Nephron (organoid): Measurements from ENCODE around the gene CACNA1C.

Experiments
- H3K27ac Mint-ChIP-seq, 3 experiments: 2 replicates each; pipeline ENCODE4 v1.8.0; 2020; ENCODE audit warnings: mixed read lengths in 3 of 3, mild to moderate bottlenecking in 2 of 3, moderate library complexity in 1 of 3
- H3K27me3 Mint-ChIP-seq: 2 replicates; pipeline ENCODE4 v1.8.0; 2021; ENCODE audit warnings: low read depth, mild to moderate bottlenecking, moderate library complexity, mixed read lengths
- H3K36me3 Mint-ChIP-seq: 2 replicates; pipeline ENCODE4 v1.8.0; 2020; ENCODE audit warnings: low read depth, mixed read lengths
- H3K4me1 Mint-ChIP-seq: 2 replicates; pipeline ENCODE4 v1.8.0; 2020; ENCODE audit warnings: mixed read lengths
- H3K4me3 Mint-ChIP-seq, 3 experiments: 2 replicates each; pipeline ENCODE4 v1.8.0; 2020; ENCODE audit warnings: mild to moderate bottlenecking in 3 of 3, mixed read lengths in 3 of 3, moderate library complexity in 2 of 3
- H3K9me3 Mint-ChIP-seq: 2 replicates; pipeline ENCODE4 v1.8.0; 2020; ENCODE audit warnings: mixed read lengths
- TF ChIP-seq, protein P1 (sequence below), 3 experiments: fragments of 200-600 bp; sonication (generic); IDR thresholded peaks; one replicate each; pipeline ENCODE4 v1.5.0; 2021; ENCODE audit warnings: antibody characterized with exemption in 3 of 3; ENCODE audit not compliant: unreplicated experiment in 3 of 3

Gene CACNA1C

DNA sequence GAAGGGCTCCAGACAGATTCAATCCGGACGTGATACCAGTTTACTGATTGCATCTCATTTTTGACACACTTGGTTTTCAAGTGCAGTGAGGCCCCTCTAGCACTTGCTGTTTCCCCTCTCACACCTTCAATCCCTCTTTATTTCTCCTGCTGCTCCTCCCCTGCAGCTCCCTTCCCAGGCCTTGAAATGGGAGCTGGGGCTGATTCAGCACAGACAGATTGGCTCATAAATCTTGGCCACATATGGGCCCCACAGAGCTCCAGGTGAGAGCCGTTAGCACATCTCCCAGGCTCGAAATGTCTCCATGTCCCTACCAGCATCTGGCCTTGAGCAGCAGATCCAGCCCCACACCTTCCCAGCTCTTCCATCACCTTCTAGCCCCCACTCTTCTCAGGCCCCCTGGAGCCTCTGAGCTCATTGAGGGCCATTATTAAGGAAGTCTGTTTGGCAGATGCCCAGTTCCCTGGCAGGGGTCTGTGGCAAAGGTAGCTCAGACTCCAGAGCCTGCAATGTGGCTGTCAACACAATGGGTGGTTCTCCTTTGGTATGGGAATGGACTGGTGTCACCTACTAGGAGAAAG is 521.7 kb downstream of the CACNA1C start:
- no peaks in the 10 kb centered on the region for H3K36me3 Mint-ChIP-seq
- H3K4me1 Mint-ChIP-seq: peaks cover 17% of the 10 kb centered on the region
- H3K9me3 Mint-ChIP-seq: no peaks in the 10 kb centered on the region
- H3K27ac Mint-ChIP-seq: no peak overlapping the region
- TF ChIP-seq, protein P1, sequence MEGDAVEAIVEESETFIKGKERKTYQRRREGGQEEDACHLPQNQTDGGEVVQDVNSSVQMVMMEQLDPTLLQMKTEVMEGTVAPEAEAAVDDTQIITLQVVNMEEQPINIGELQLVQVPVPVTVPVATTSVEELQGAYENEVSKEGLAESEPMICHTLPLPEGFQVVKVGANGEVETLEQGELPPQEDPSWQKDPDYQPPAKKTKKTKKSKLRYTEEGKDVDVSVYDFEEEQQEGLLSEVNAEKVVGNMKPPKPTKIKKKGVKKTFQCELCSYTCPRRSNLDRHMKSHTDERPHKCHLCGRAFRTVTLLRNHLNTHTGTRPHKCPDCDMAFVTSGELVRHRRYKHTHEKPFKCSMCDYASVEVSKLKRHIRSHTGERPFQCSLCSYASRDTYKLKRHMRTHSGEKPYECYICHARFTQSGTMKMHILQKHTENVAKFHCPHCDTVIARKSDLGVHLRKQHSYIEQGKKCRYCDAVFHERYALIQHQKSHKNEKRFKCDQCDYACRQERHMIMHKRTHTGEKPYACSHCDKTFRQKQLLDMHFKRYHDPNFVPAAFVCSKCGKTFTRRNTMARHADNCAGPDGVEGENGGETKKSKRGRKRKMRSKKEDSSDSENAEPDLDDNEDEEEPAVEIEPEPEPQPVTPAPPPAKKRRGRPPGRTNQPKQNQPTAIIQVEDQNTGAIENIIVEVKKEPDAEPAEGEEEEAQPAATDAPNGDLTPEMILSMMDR (IDR thresholded peaks at IDR 0.05; ENCODE audit: unreplicated experiment in 3 of 3): no peak
- H3K27me3 Mint-ChIP-seq: peaks cover 19% of the 10 kb centered on the region
- H3K4me3 Mint-ChIP-seq: no peak overlapping the region

DNA sequence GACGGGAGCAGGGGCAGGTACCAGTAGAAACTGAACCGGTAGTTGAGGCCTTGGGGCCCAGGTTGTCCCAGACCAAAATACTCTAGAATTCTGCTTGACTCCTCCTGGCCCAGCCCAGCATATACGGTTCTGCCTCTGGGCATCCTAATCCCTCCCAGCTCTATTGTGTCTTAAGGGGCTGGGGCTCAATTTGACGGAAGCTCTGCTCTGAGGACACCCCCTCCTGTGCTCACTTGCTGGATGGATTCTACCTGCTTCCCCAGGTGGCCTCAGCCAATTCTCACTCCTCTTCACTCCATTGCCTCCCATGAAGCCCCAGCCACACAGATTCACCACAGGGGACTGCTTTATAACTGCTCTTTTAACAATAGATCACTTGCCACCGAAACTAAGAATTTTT is 522.5 kb downstream of the CACNA1C start:
- H3K27ac Mint-ChIP-seq: no peak overlapping the region
- H3K27me3 Mint-ChIP-seq: peaks cover 19% of the 10 kb centered on the region
- H3K4me1 Mint-ChIP-seq: peaks cover 17% of the 10 kb centered on the region
- no peak overlapping the region for H3K4me3 Mint-ChIP-seq
- TF ChIP-seq, protein P1 (IDR thresholded peaks at IDR 0.05; ENCODE audit: unreplicated experiment in 3 of 3): no peak
- H3K36me3 Mint-ChIP-seq: no peaks in the 10 kb centered on the region
- H3K9me3 Mint-ChIP-seq: no peaks in the 10 kb centered on the region

DNA sequence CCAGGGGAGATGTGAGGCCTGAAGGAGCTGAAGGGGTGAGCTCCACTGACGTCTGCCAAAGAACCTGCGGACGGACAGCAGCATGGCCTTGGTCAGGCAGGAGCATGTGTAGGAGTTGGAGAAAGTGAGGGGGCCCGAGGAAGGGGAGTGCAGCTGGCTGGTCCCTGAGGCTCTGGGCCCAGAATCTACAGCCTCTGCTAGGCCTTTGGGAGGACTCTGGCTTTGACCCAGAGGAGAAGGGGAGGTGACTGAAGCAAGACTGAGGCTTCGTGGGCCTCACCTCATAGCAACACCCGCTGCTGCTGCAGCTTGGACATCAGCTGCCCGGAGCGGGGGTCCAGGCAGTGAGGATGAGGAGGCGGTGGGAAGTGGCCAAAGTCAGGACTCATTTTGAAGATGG is 525.4 kb downstream of the CACNA1C start:
- Mint-ChIP-seq H3K9me3 (no peaks in the 10 kb centered on the region), H3K4me1 (peaks cover 20% of the 10 kb centered on the region), H3K4me3 (peak overlapping the region in 1 of 3 experiments; percentile 36), H3K27me3 (peaks cover 38% of the 10 kb centered on the region), H3K36me3 (no peaks in the 10 kb centered on the region), H3K27ac (peak overlapping the region in 2 of 3 experiments; percentile 43 to 87)
- TF ChIP-seq, protein P1 (IDR thresholded peaks at IDR 0.05; ENCODE audit: unreplicated experiment in 3 of 3): no peak

DNA sequence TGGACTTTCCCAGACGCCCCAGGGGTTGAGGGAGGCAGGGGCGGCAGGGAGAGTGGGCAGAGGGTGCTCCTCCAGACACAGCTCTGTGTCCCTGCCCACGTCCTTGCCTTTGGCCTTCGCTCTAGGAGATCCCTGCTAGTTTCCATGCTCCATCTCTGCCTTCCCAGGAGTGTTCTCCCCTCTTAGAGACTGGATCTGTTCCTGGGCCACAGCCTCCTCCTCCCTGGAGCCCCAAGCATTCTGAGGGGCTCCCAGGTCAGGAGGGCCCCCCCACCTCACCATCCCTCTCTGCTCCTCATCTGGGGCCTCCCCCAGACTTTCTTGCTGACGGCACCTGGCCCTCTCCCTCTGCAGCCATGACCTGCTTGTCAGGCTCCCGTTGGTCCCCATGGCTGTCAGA is 526.0 kb downstream of the CACNA1C start:
- TF ChIP-seq, protein P1 (IDR thresholded peaks at IDR 0.05; ENCODE audit: unreplicated experiment in 3 of 3): no peak
- Mint-ChIP-seq H3K9me3 (no peaks in the 10 kb centered on the region), H3K4me3 (no peak overlapping the region), H3K36me3 (no peaks in the 10 kb centered on the region), H3K27ac (peak overlapping the region in 1 of 3 experiments; percentile 87), H3K4me1 (peaks cover 20% of the 10 kb centered on the region), H3K27me3 (peaks cover 43% of the 10 kb centered on the region)

DNA sequence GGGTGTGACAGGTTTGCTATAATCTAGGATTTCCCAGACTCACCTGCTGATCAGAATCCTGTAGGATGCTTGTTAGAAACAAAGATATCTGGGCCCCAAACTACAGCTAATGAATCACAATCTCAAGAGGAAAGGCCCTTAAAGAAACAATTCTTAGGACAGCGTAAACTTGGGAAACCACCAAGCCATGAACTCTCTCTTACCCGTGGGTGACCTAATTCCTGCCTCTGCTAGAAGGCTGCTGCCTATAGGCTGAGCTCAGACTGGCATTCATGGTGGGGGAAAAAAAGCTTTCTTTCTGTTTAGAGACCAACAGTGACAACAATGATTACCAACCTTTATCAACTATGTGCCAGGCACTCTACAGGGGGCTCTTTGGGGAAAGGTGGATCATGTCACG is 528.0 kb downstream of the CACNA1C start:
- peaks cover 54% of the 10 kb centered on the region for H3K27me3 Mint-ChIP-seq
- peak overlapping the region in 1 of 3 experiments; percentile 71 for H3K27ac Mint-ChIP-seq
- H3K9me3 Mint-ChIP-seq: no peaks in the 10 kb centered on the region
- H3K4me3 Mint-ChIP-seq: no peak overlapping the region
- H3K36me3 Mint-ChIP-seq: no peaks in the 10 kb centered on the region
- peaks cover 17% of the 10 kb centered on the region for H3K4me1 Mint-ChIP-seq
- TF ChIP-seq, protein P1 (IDR thresholded peaks at IDR 0.05; ENCODE audit: unreplicated experiment in 3 of 3): no peak
